Common myeloid progenitor, CD34-positive (primary cell): ENCODE results near the gene ZC3H8.

Experiments
- CTCF ChIA-PET: fragments of 350-600 bp; sonication (Branson Sonifier 250); formaldehyde crosslinking; loops from one replicate; lab custom pipeline; 2021; ENCODE audit warnings: antibody characterized with exemption; lab: Charles Lee
- POLR2A ChIA-PET: fragments of 350-600 bp; sonication (Branson Sonifier 250); formaldehyde crosslinking; loops from one replicate; lab custom pipeline; 2021; ENCODE audit warnings: antibody characterized with exemption; lab: Charles Lee
- DNase-seq, 3 donors: peaks; one replicate each; pipeline versions ENCODE4 v3.0.0 to v3.0.0-alpha.2; 2013
- H3K27ac ChIP-seq, 2 experiments: 1 replicate in 1 of 2; 2 replicates in 1 of 2; pipeline ENCODE4 v1.7.0; 2013; ENCODE audit warnings: inconsistent platforms in 2 of 2, low read length in 2 of 2, mild to moderate bottlenecking in 2 of 2, low read depth in 1 of 2, moderate library complexity in 1 of 2; ENCODE audit not compliant: severe bottlenecking in 2 of 2, insufficient read depth in 1 of 2, poor library complexity in 1 of 2
- H3K27me3 ChIP-seq, 5 experiments: replicated peaks in 2 of 5; 1 replicate in 3 of 5; 2 replicates in 2 of 5; pipeline versions ENCODE4 v1.6.1 to v1.7.0; 2013; ENCODE audit warnings: low read length in 4 of 5, mild to moderate bottlenecking in 2 of 5, moderate library complexity in 2 of 5, inconsistent platforms in 1 of 5; ENCODE audit not compliant: insufficient read depth in 5 of 5, control insufficient read depth in 4 of 5
- H3K36me3 ChIP-seq, 4 experiments: 1 replicate in 2 of 4; 2 replicates in 2 of 4; pipeline versions ENCODE4 v1.6.1 to v1.7.0; 2013; ENCODE audit warnings: low read length in 3 of 4, control low read depth in 1 of 4, mild to moderate bottlenecking in 1 of 4; ENCODE audit not compliant: control insufficient read depth in 4 of 4, insufficient read depth in 4 of 4
- H3K4me1 ChIP-seq, 4 experiments: 1 replicate in 3 of 4; 2 replicates in 1 of 4; pipeline versions ENCODE4 v1.6.1 to v1.7.1; 2013; ENCODE audit warnings: low read length in 3 of 4, mild to moderate bottlenecking in 3 of 4, control low read depth in 1 of 4, inconsistent platforms in 1 of 4, moderate library complexity in 1 of 4; ENCODE audit not compliant: control insufficient read depth in 4 of 4, insufficient read depth in 4 of 4; ENCODE audit errors: control extremely low read depth in 1 of 4
- H3K4me3 ChIP-seq, 7 experiments: 1 replicate in 4 of 7; 2 replicates in 3 of 7; pipeline versions ENCODE4 v1.5.1 to v1.7.0; 2013; ENCODE audit warnings: mild to moderate bottlenecking in 7 of 7, low read length in 6 of 7, moderate library complexity in 6 of 7, inconsistent platforms in 2 of 7, low read depth in 2 of 7, control low read depth in 1 of 7; ENCODE audit not compliant: insufficient read depth in 4 of 7, control insufficient read depth in 1 of 7; ENCODE audit errors: extremely low read depth in 1 of 7
- H3K9me3 ChIP-seq, 5 experiments: 1 replicate in 4 of 5; 2 replicates in 1 of 5; pipeline versions ENCODE4 v1.6.1 to v1.7.1; 2013; ENCODE audit warnings: low read length in 4 of 5, mild to moderate bottlenecking in 2 of 5, inconsistent platforms in 1 of 5, low read depth in 1 of 5, moderate library complexity in 1 of 5; ENCODE audit not compliant: control insufficient read depth in 4 of 5, insufficient read depth in 2 of 5; ENCODE audit errors: control extremely low read depth in 1 of 5
- WGBS: methylation state at CpG from one replicate; pipeline ENCODE4 v1.1.5; 2013; ENCODE audit not compliant: insufficient coverage; 5-methylcytosine and 5-hydroxymethylcytosine counted together

Gene ZC3H8

DNA sequence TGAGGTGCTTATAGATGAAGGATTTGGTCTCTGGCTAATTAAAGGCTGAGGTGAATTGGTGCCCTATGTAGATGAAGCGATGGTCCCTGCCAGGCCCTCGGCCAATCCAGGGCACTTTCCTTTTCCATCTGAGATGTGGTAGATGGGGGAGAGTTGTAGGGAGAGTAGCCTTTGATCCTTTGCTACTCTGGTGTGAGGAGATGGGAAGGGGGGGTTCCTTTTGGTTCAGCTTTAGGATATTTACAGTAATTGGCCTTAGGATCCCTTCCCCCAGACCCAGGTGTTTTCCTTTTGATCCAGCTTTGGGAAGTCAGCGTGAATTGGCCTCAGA lies 5.4 kb upstream of the ZC3H8 start:
- no peak overlapping the region for H3K4me3 ChIP-seq
- H3K9me3 ChIP-seq, result peaks cover 0 to 13% (median 4%) of the 10 kb centered on the region in 5 experiments
- DNase-seq, result no peak
- H3K4me1 ChIP-seq, result peaks cover 3 to 16% (median 10%) of the 10 kb centered on the region in 4 experiments
- ChIA-PET CTCF (interaction anchor here (0.6 to 2.2 kb wide), 13 partner anchors 9 to 242 kb away, joined by 3 to 9 read pairs (median 3); no protein-coding TSS in a partner anchor), POLR2A (interaction anchor here (0.9 kb wide), 1 partner anchor 14 kb away, joined by 4 read pairs; no protein-coding TSS in a partner anchor)
- no peaks in the 10 kb centered on the region for H3K27me3 ChIP-seq
- 97% methylated on average over 3 of the region's 3 CpGs for WGBS
- no peak overlapping the region for H3K27ac ChIP-seq
- no peaks in the 10 kb centered on the region for H3K36me3 ChIP-seq

DNA sequence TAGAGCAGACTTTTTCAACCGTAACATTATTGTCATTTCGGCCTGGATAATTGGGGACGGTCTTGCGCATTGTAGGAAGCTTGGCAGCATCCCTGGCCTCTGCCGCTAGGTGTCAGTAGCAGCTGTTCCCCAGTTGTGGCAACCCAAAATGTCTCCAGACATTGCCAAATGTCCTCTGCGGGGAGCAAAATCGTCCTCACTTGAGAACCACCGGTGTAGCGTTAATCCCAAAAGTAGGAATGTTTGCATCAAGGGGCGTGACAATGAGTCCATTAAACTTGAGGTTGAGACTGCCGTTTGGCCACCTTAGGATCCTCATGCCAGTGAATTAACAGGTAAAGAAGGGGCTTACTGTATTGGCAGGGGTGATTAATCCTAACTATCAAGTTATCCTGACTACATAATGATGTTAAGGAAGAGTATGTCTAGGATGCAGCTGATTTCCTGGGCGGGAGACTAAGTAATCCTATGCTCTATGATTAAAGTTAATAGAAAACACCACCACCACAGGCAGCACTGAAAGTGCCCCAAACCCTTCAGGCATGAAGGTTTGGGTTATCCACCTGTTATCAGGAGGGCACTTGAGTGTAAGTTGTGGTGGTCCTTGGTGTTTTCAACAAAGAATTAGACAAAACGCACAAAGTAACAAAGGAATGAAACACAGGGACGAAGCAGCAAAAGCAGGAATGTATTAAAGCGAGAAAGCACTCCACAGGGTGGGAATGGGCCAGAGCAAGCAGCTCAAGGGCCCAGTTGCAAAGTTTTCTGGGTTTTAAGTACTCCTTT lies 4.9 kb upstream of the ZC3H8 start:
- no peaks in the 10 kb centered on the region for H3K36me3 ChIP-seq
- DNase-seq, result peak; percentile 85 to 91 (median 87)
- H3K27ac ChIP-seq, result no peak overlapping the region
- ChIA-PET CTCF (interaction anchor here (0.6 to 2.2 kb wide), 17 partner anchors 10 to 322 kb away, joined by 3 to 9 read pairs (median 4); no protein-coding TSS in a partner anchor), POLR2A (interaction anchor here (0.6 kb wide), 1 partner anchor 10 kb away, joined by 7 read pairs; no protein-coding TSS in a partner anchor)
- WGBS, result 27% methylated on average over 14 of the region's 15 CpGs
- peaks cover 3 to 19% (median 10%) of the 10 kb centered on the region in 4 experiments for H3K4me1 ChIP-seq
- peaks cover 0 to 13% (median 4%) of the 10 kb centered on the region in 5 experiments for H3K9me3 ChIP-seq
- H3K27me3 ChIP-seq, result no peaks in the 10 kb centered on the region
- H3K4me3 ChIP-seq, result peak overlapping the region in 3 of 7 experiments; percentile 24 to 60 (median 43)

DNA sequence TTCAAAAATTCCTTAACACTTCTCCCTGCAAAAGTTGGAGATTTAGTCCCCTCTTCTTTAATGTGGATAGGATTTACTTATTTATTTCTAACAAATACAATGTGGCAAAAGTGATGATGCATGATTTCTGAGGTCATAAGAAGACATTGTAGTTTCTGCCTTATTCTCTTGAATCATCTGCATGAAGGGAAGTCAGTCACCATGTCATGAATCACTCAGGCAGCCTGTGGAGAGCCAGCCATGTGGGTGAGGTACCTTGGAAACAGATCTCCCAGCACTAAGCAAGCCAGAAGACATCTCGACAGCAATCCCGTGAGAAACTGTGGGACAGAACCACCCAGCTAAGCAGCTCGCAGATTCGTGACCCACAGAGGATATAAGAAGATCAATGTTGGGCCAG lies 2.7 kb upstream of the ZC3H8 start:
- Histone ChIP-seq H3K36me3 (no peaks in the 10 kb centered on the region), H3K27ac (no peak overlapping the region), H3K27me3 (no peaks in the 10 kb centered on the region), H3K4me1 (peaks cover 9 to 34% (median 23%) of the 10 kb centered on the region in 4 experiments), H3K4me3 (no peak overlapping the region), H3K9me3 (peaks cover 0 to 5% (median 2%) of the 10 kb centered on the region in 5 experiments)
- ChIA-PET CTCF (interaction anchor here (1.3 kb wide), 1 partner anchor 176 kb away, joined by 8 read pairs; the partner anchor contains the start of gene RGPD8), POLR2A (no interaction called here)
- WGBS, result 89% methylated on average over 4 of the region's 4 CpGs
- DNase-seq, result peak in 2 of 3 donors; percentile 38 to 46

DNA sequence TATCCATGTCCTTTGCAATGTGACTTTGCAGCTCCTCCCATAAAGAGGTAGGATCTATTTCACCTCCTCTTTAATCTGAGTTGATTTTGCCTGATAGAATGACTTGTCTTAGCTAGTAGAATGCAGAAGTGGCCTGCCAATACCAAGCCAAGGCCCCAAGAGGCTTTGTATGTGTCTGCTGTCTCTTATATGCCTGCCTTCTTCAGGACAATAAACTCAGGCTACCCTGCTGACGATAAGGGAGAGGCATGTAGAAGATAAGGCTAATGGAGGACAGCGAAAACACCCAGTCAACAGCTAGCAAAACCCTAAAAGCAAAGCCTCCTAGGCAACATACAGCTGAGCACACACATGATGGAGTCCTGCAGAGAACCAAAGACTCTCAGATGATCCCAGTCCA lies 1.8 kb upstream of the ZC3H8 start:
- Histone ChIP-seq H3K4me1 (peaks cover 10 to 36% (median 24%) of the 10 kb centered on the region in 4 experiments), H3K9me3 (no peaks in the 10 kb centered on the region), H3K36me3 (peaks cover 0 to under 1% (median 0%) of the 10 kb centered on the region in 4 experiments), H3K27me3 (no peaks in the 10 kb centered on the region), H3K4me3 (no peak overlapping the region), H3K27ac (no peak overlapping the region)
- WGBS, result 90% methylated on average over 2 of the region's 2 CpGs
- DNase-seq, result no peak
- ChIA-PET CTCF (interaction anchor here (0.9 to 1.3 kb wide), 3 partner anchors 135 to 369 kb away, joined by 3 to 8 read pairs (median 3); partner anchors contain the start of gene RGPD8), POLR2A (no interaction called here)

GRCh38 chr2:112255875-112256274 lies 1.0 kb upstream of the ZC3H8 start:
- H3K4me1 ChIP-seq, result peaks cover 10 to 36% (median 24%) of the 10 kb centered on the region in 4 experiments
- no peaks in the 10 kb centered on the region for H3K27me3 ChIP-seq
- CTCF ChIA-PET, result interaction anchor here (1.0 to 1.4 kb wide), 2 partner anchors 19 to 134 kb away, joined by 3 to 5 read pairs; no protein-coding TSS in a partner anchor
- no peak for DNase-seq
- POLR2A ChIA-PET, result no interaction called here
- 100% methylated on average over 1 of the region's 2 CpGs for WGBS
- no peaks in the 10 kb centered on the region for H3K9me3 ChIP-seq
- peaks cover 0 to 4% (median 0%) of the 10 kb centered on the region in 4 experiments for H3K36me3 ChIP-seq
- H3K4me3 ChIP-seq, result no peak overlapping the region
- no peak overlapping the region for H3K27ac ChIP-seq

DNA sequence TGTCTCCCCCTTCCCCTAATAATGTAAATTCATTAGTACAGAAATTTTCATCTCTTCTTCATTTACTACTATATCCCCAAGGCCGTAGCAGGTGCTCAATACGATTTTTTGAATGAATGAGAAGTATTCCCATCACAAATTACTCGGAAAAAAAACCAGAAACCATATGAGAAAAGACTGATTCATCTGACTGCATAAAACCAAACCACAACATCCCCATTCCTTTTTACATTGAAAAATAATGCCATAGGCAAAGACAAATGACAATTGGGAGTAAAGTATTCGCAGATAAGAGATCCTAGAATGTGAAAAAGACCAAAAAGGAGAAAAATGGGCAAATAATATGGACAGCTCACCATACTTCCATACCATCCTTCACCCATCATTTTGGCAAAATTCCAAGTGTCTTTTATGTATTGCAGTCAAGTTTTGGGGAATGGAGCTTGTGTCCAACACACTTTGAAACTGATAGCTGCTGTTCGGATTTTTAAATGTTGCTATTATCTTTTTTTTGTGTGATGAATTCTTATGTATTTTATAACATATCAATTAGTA lies 1.5 kb downstream of the ZC3H8 start:
- DNase-seq, result peak in 2 of 3 donors; percentile 55 to 64
- peaks cover 7 to 36% (median 21%) of the 10 kb centered on the region in 4 experiments for H3K4me1 ChIP-seq
- H3K9me3 ChIP-seq, result no peaks in the 10 kb centered on the region
- peaks cover 0 to 14% (median 6%) of the 10 kb centered on the region in 4 experiments for H3K36me3 ChIP-seq
- H3K27ac ChIP-seq, result no peak overlapping the region
- ChIA-PET POLR2A (no interaction called here), CTCF (interaction anchor here (1.1 kb wide), 1 partner anchor 11 kb away, joined by 3 read pairs; no protein-coding TSS in a partner anchor)
- no peaks in the 10 kb centered on the region for H3K27me3 ChIP-seq
- H3K4me3 ChIP-seq, result peak overlapping the region in 2 of 7 experiments; percentile 7 to 77
- no CpG with 5 or more reads among the region's 5 CpGs for WGBS
